NT2/D1 (cell line): Measurements from ENCODE around the gene TMEM163.

ENCODE experiments used
- DNase-seq: peaks from one replicate; pipeline ENCODE4 v3.0.0-alpha.2; 2011; ENCODE audit warnings: low read depth, low spot score
- H3K27me3 ChIP-seq: 2 replicates; pipeline ENCODE4 v1.6.0; 2011; ENCODE audit warnings: mild to moderate bottlenecking; ENCODE audit not compliant: insufficient read length, insufficient read depth
- H3K36me3 ChIP-seq: 2 replicates; pipeline ENCODE4 v1.6.1; 2011; ENCODE audit warnings: mild to moderate bottlenecking, low read length, mixed read lengths; ENCODE audit not compliant: insufficient read depth, insufficient read length
- H3K4me1 ChIP-seq: 2 replicates; pipeline ENCODE4 v1.5.1; 2011; ENCODE audit not compliant: insufficient read depth, insufficient read length
- H3K4me3 ChIP-seq: 2 replicates; pipeline ENCODE4 v1.5.1; 2011; ENCODE audit warnings: low read depth; ENCODE audit not compliant: insufficient read length
- H3K9ac ChIP-seq: 2 replicates; pipeline ENCODE4 v1.6.0; 2011; ENCODE audit warnings: low read depth; ENCODE audit not compliant: insufficient read length
- H3K9me3 ChIP-seq: 2 replicates; pipeline ENCODE4 v1.5.1; 2011; ENCODE audit warnings: mild to moderate bottlenecking, low read length; ENCODE audit not compliant: insufficient read depth
- SUZ12 ChIP-seq: IDR thresholded peaks from 2 replicates; pipeline ENCODE4 v1.6.1; 2011; ENCODE audit not compliant: insufficient read length, insufficient read depth; ENCODE audit errors: extremely low read depth
- YY1 ChIP-seq: IDR thresholded peaks from 2 replicates; pipeline ENCODE4 v1.6.1; 2011; ENCODE audit not compliant: insufficient read length, insufficient read depth
- ZNF274 ChIP-seq: IDR thresholded peaks from 2 replicates; pipeline ENCODE4 v1.6.1; 2011; ENCODE audit warnings: mild to moderate bottlenecking, low read depth, low read length

Gene TMEM163

GRCh38 chr2:134457765-134458472 is 260.9 kb downstream of the TMEM163 start:
- DNase-seq: no peak
- H3K4me1 ChIP-seq: peaks cover 12% of the 10 kb centered on the region
- H3K36me3 ChIP-seq: no peaks in the 10 kb centered on the region
- H3K9ac ChIP-seq: no peak overlapping the region
- H3K9me3 ChIP-seq: no peaks in the 10 kb centered on the region
- no peak overlapping the region for H3K4me3 ChIP-seq
- no peaks in the 10 kb centered on the region for H3K27me3 ChIP-seq
- no peak for TF ChIP-seq YY1
- no peak for TF ChIP-seq SUZ12
- no peak for TF ChIP-seq ZNF274

- Histone ChIP-seq H3K4me3 (no peak overlapping the region), H3K9me3 (no peaks in the 10 kb centered on the region), H3K36me3 (no peaks in the 10 kb centered on the region), H3K4me1 (peaks cover 12% of the 10 kb centered on the region), H3K9ac (no peak overlapping the region), H3K27me3 (no peaks in the 10 kb centered on the region)
- no peak for TF ChIP-seq SUZ12
- no peak for TF ChIP-seq ZNF274
- no peak for TF ChIP-seq YY1
- no peak for DNase-seq
Observed at GRCh38 chr2:134457353-134457752, 261.4 kb downstream of the TMEM163 start.

GRCh38 chr2:134455426-134455825 is 263.4 kb downstream of the TMEM163 start:
- H3K27me3 ChIP-seq: no peaks in the 10 kb centered on the region
- DNase-seq: no peak
- H3K9ac ChIP-seq: no peak overlapping the region
- TF ChIP-seq SUZ12 (no peak), ZNF274 (no peak), YY1 (no peak)
- no peaks in the 10 kb centered on the region for H3K9me3 ChIP-seq
- H3K4me1 ChIP-seq: peaks cover 10% of the 10 kb centered on the region
- H3K4me3 ChIP-seq: no peak overlapping the region
- no peaks in the 10 kb centered on the region for H3K36me3 ChIP-seq

- no peaks in the 10 kb centered on the region for H3K36me3 ChIP-seq
- no peaks in the 10 kb centered on the region for H3K27me3 ChIP-seq
- no peak for TF ChIP-seq ZNF274
- no peak for TF ChIP-seq SUZ12
- no peak for TF ChIP-seq YY1
- peaks cover 10% of the 10 kb centered on the region for H3K4me1 ChIP-seq
- no peaks in the 10 kb centered on the region for H3K9me3 ChIP-seq
- DNase-seq: no peak
- H3K4me3 ChIP-seq: no peak overlapping the region
- H3K9ac ChIP-seq: no peak overlapping the region
Observed at GRCh38 chr2:134454931-134455330, 263.9 kb downstream of the TMEM163 start.

DNA sequence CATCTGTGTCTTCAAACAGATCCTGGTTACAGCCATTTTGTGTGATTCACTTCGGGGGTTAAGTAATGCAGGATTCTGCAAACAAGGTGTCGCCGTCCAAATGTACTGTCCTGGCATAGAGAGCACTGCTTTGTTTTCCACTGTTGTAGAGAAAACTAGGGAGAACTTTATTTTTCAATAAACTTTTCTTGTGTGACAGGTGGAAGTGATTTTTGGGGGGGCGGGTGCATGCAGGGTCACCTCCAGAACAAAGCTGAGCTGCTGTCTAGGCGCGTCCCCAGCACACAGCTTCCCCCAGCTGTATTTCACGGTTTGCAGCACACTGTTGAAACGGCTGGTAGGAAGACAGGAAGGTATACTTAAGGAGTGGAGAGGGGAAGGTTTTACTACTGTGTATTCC is 264.4 kb downstream of the TMEM163 start:
- no peak for TF ChIP-seq YY1
- TF ChIP-seq SUZ12: no peak
- no peak for TF ChIP-seq ZNF274
- no peak overlapping the region for H3K4me3 ChIP-seq
- no peak for DNase-seq

DNA sequence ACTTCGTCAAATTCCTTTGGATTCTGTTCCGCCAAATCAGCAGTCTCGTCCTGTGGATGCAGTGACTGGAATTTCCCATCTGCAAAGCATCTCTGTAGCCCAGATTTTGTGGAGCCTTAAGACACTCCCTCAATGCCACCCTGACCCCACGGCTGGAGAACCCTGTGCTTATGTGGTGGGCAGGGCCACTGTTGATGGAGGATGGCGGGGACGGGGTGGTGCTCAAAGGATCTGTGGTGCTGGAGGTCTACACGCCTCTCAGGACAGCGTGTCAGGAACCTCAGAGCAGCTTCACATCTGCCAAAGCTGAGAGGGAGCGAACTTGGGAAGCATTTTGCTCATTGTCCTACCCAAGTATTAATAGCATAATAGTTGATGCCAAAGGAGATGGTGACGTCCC is 264.8 kb downstream of the TMEM163 start:
- peaks cover 10% of the 10 kb centered on the region for H3K4me1 ChIP-seq
- TF ChIP-seq ZNF274 (no peak), SUZ12 (no peak), YY1 (no peak)
- no peak for DNase-seq
- H3K36me3 ChIP-seq: peaks cover 6% of the 10 kb centered on the region
- H3K9me3 ChIP-seq: no peaks in the 10 kb centered on the region
- H3K4me3 ChIP-seq: no peak overlapping the region
- H3K9ac ChIP-seq: no peak overlapping the region
- H3K27me3 ChIP-seq: no peaks in the 10 kb centered on the region

More for the DNA sequence above, 264.4 kb downstream of the TMEM163 start:
- no peaks in the 10 kb centered on the region for H3K9me3 ChIP-seq
- H3K36me3 ChIP-seq: peaks cover 4% of the 10 kb centered on the region
- no peaks in the 10 kb centered on the region for H3K27me3 ChIP-seq
- peaks cover 10% of the 10 kb centered on the region for H3K4me1 ChIP-seq
- no peak overlapping the region for H3K9ac ChIP-seq

DNA sequence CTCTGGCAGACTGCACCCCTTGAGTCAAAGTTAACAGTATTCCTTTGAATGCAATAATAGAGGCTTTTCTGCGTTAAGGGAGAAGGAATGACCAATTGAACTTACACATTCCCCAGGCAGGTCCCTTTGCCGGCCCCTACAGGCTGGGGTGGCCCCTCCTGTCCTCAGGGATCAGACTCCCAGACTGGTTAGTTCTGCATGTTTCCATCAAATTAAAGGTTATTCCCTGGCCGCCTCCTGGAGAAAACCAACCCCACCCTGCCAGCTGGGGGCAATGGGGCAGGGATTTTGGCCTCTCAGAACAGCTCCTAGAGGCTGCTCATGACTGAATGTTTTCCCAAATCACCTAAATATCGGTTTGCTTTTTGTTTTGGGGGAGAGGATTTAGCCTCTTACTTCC is 265.3 kb downstream of the TMEM163 start:
- H3K27me3 ChIP-seq: no peaks in the 10 kb centered on the region
- H3K9ac ChIP-seq: no peak overlapping the region
- no peak overlapping the region for H3K4me3 ChIP-seq
- no peaks in the 10 kb centered on the region for H3K9me3 ChIP-seq
- TF ChIP-seq ZNF274 (no peak), SUZ12 (no peak), YY1 (no peak)
- H3K4me1 ChIP-seq: peaks cover 10% of the 10 kb centered on the region
- H3K36me3 ChIP-seq: peaks cover 9% of the 10 kb centered on the region
- DNase-seq: no peak
